ENCODE results near the gene LGR6.
"Not testable (repeated sequence)": the region's sequence is repeated elsewhere in the genome, so short reads cannot be mapped to it uniquely, and the experiment has no call there.

LGR6 gene, protein sequence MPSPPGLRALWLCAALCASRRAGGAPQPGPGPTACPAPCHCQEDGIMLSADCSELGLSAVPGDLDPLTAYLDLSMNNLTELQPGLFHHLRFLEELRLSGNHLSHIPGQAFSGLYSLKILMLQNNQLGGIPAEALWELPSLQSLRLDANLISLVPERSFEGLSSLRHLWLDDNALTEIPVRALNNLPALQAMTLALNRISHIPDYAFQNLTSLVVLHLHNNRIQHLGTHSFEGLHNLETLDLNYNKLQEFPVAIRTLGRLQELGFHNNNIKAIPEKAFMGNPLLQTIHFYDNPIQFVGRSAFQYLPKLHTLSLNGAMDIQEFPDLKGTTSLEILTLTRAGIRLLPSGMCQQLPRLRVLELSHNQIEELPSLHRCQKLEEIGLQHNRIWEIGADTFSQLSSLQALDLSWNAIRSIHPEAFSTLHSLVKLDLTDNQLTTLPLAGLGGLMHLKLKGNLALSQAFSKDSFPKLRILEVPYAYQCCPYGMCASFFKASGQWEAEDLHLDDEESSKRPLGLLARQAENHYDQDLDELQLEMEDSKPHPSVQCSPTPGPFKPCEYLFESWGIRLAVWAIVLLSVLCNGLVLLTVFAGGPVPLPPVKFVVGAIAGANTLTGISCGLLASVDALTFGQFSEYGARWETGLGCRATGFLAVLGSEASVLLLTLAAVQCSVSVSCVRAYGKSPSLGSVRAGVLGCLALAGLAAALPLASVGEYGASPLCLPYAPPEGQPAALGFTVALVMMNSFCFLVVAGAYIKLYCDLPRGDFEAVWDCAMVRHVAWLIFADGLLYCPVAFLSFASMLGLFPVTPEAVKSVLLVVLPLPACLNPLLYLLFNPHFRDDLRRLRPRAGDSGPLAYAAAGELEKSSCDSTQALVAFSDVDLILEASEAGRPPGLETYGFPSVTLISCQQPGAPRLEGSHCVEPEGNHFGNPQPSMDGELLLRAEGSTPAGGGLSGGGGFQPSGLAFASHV

DNA sequence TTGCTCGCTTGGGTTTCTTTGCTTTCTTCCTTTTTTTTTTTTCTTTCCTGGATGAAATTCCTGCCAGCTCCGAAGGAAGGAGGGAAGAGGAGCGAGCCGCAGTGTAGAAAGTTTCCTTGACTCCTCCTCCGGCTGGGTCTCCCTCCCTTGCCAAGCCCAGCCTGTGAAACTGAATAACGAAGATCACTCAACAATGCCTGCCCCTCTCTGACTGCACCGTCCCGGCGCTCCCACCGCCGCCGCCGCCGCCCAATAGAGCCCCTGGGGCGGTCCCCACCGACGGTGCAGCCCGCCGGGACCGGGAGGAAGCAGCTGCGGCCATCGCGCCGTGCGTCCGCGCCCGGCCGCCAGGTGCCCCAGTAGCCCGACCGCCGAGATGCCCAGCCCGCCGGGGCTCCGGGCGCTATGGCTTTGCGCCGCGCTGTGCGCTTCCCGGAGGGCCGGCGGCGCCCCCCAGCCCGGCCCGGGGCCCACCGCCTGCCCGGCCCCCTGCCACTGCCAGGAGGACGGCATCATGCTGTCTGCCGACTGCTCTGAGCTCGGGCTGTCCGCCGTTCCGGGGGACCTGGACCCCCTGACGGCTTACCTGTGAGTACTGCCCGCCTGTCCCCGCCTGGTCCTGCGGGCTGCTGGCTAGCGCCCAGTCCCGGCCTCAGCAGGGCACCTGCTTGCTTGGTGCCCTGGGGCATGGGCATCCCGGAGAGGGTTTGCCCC lies at the start of gene LGR6:
Gene LGR6 (plus strand): TSS at position 186 of the 714 bp plus-strand sequence. CDS start 191 bp downstream, at position 377.
- no peak for DNase-seq

DNA sequence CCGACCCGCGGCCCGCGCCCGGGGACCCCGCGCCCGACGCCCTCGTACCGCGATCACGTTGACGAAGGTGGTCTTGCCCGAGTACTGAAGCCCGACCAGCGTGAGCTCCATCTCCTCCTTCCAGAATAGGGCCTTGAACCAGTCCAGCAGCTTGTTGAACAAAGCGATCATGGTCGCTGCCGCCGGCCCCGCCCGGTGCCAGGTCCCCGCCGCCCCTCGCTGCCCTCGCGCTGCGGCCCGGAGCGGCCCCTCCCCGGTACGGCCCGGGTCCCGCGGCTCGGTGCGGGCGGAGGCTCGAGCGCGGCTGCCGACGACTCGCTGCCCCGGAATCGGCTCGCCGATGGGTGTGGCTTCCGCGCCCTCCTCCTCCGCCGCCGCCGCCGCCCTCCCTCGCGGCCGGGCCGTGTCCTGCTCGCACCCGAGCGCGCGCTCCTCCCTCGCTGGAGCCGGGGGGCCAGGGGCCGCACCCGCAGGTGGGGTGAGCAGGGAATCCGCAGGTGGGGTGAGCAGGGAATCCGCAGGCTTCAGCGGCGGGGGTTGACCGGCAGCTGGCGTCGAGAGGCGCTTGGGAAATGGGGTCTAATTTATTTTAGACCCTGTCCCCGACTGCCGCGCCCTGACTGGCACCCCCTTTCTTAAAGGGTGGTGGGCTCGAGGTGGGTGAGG lies 49.1 kb upstream of the LGR6 start, which contains the start of gene ARL8A:
Gene ARL8A (minus strand): TSS at position 336 of the 666 bp plus-strand sequence. CDS start 165 bp downstream, at position 171.
- DNase-seq = peak; percentile 35

DNA sequence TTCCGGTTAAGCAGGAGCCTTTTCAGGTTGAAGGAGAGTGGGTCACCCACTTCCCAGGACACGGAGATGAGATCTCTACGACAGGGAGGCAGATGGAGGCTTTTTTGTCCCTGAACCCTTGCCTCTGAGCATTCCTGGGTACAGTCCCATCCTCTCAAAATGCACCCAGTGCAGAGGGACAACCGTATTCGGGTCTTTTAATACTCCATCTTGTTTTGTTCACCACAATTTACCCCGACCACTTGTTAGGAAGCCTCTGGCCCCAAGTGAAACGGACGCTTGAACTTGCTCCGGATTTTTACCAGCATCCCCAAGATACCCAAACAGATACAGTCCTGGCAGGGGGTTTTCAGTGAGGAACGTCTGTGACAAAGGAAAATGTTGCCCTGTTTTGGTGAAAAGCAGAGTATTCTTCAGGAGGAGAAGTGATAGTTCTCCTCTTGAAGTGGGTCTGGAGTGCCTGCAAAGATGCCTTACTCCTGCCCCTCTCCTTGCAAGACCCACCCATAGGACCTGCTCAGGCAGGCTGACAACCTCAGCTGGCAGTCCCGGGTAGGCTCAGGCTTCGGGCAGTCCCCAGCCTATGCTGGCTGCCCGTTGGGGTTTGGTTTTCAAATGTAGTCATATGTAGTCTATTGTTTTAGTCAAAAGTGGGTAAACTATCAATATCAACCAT lies 48.4 kb upstream of the LGR6 start:
- no peak for DNase-seq

DNA sequence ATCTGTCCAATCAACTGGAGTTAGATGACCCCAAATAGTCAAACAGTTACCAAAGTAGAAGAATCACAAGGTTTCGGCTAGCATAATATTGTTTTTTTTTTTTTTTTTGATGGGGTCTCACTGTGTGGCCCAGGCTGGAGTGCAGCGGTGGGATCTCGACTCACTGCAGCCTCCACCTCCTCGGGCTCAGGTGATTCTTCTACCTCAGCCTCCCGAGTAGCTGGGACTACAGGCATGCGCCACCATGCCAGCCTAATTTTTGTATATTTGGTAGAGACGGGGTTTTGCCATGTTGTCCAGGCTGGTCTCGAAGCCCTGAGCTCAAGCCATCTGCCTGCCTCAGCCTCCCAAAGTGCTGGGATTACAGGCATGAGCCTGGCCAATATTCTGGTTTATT lies 47.9 kb upstream of the LGR6 start:
- not testable (repeated sequence) for DNase-seq

DNA sequence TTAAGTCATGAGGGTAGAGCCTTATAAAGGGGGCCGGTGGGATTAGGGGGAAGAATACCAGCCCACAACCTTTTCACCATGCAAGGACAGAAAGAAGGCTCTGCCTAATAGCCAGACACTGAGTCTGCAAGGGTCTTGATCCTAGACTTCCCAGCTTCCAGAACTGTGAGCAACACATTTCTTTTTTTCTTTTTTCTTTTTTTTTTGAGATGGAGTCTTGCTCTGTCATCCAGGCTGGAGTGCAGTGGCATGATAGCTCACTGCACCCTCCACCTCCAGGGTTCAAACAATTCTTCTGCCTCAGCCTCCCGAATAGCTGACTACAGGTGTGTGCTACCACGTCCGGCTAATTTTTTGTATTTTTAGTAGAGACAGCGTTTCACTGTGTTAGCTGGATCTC lies 47.3 kb upstream of the LGR6 start:
- DNase-seq = no peak

DNA sequence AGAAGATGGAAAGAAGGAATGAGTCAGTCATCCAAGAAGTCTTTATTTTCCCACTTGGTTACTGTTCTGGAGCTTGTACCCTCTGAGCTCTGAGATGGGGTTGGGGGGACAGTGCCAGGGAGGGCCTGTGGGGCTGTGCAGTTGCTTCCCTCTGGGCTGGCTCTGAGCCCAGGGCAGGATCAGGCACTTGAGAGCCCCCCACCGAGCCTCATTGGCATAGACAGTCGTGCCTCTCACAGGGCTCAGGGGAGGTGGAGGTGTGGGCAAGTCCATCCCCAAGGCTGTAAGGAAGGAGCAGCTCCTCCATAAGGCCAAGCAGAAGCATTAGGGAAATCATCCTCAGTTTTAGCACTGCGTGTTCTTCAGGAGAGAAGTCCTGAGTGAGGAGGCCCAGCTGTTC lies 46.6 kb upstream of the LGR6 start:
- DNase-seq = no peak

DNA sequence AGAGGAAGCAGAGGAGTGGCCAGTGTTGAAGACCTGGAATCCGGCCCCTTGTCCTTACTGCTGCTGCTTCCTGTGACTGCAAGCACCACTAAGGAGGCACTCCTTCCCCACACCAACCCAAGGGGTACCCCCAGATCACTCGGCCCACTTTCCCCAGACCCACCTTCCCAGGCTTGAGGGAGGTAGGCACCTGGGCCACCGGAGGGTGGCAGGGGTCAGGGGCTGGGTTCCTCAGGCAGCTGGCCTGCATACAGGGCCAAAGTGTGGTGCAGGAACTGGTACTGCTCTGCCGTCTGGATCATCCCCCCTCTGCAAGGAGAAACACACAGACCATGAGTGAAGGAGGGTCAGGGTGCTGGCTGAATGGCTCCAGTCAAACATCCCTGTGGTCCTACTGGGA lies 45.2 kb upstream of the LGR6 start:
- no peak for DNase-seq

DNA sequence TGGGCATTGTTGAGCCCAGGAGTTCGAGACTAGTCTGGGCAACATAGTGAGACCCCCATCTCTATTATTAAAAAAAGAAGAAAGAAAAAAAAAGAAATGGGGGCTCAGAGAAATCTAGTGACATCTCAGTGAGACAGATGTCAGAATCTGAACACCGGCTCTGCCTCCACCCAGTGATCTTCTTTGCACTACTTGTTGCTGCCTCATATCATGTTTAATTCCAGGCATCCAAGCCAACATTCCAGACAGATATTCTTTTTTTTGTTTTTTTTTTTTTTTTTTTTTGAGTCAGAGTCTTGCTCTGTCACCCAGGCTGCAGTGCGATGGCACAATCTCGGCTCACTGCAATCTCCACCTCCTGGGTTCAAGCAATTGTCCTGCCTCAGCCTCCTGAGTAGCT lies 44.0 kb upstream of the LGR6 start:
- DNase-seq = no peak

DNA sequence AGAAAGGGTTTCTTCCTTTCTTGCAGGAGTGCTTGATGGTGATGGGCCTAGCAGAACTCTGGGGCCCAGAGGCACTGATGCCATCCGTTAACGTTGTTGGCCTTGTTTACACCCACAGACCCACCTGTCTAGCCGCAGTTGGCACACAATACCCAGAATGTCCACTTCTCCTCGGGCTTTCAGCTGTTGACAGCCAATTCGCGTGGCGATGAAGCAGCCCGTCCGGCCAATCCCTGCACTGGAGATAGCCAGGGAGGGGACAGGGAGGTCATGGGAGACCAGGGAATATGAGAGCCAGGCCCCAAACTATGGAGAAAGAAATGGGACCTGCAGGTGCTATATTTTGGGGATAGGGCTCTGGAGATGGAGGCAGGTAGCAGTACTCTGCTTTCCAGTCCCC lies 43.4 kb upstream of the LGR6 start:
- DNase-seq = no peak

DNA sequence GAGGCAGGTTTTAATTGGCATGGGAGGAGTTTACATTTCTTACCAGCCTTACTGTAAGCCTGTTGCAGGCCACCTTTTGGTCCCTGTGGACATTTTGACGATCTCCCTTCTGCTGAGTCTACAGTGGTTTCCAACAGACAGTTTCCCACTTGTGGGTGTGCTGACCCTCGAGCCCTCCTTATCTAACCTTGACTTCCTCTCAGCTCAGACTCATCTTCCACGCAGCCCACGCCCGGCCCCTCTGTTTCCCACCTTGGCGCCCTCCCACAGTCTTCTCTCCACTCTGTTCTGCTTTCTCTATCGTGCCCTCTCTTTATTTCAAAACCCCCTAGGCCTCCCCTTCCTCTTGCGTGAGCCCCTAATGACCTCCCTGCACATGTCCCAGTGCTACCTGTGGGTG lies 43.0 kb upstream of the LGR6 start:
- DNase-seq = no peak

DNA sequence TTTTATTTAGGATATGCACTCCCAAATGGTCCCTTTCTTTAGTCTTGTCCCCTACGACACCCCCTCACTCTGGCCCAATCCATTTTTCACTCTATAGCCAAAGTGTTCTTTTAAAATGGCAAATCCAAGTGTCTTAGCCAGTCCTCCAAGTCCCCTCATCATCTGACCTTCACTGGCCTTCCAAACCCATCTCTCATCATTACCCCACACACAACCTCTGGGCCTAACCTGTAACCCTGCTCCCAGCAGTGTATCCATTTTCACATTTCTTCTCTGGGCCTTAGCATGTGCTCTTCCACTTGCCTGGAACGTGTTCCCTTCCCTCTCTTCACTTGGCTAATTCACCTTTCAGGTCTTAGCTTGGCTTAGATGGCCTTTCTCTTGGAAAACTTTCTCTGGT lies 42.6 kb upstream of the LGR6 start:
- DNase-seq = no peak

DNA sequence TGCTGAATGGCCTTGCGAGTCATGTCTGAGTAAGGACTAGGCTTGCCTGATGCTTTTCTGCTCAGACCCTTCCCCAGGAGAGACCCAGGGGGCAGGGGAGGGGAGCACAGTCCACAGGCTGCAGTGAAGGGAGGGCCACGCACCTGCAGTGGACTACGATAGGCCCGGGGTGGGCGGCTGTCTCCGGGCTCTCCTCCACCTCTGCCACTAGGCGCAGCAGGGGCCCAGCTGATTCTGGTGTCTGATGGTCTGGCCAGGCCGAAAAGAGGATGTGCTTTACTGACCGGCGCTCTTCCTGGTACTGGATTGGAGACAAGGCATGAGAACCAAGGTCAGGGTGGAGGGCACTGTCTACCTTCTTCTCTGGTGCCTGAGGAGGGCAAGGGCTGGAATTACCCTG lies 41.2 kb upstream of the LGR6 start:
- no peak for DNase-seq

DNA sequence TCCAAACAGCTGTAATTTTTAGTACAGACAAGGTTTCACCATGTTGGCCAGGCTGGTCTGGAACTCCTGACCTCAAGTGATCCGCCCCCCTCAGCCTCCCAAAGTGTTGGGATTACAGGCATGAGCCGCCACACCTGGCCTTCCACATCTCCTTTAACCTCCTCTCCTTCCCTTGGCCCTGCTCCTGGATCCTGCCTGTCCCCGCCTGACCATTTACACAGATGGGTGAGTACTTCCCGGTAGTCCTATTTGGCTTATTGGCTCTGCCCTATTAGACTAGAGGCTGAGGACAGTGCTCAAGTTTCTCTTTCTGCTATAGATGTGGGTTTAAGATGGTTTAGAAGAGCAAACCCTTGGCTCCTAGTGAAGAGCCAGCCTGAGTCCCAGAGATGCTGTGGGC lies 40.3 kb upstream of the LGR6 start:
- DNase-seq = no peak

DNA sequence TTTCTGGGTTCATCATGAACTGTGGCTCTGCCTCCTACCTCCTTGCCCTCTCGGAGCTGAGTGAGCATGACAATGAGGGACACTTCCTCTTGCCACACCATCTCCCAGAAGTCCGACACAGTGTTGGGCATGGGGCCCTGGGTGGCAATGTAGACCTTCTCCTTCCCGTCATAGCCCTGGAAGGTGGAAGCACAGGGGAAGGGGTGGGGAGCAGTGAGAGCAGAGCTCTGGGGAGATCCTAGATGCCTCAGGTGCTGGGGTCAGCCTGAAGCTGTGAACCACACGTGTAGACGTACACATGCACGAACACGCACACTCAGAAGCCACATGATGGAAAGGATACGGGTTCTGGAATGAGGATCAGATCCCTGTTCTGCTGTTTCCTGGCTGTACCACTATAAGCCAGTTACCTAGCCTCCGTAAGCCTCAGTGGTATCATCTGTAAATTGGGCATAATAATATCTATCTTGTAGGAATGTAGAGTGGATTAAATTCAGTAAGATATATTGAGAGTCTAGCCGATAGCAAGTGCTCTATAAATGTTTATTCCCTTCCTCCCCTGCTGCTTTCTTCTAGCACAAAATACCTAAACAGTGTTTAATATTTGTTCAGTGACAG lies 39.3 kb upstream of the LGR6 start:
- DNase-seq = no peak

DNA sequence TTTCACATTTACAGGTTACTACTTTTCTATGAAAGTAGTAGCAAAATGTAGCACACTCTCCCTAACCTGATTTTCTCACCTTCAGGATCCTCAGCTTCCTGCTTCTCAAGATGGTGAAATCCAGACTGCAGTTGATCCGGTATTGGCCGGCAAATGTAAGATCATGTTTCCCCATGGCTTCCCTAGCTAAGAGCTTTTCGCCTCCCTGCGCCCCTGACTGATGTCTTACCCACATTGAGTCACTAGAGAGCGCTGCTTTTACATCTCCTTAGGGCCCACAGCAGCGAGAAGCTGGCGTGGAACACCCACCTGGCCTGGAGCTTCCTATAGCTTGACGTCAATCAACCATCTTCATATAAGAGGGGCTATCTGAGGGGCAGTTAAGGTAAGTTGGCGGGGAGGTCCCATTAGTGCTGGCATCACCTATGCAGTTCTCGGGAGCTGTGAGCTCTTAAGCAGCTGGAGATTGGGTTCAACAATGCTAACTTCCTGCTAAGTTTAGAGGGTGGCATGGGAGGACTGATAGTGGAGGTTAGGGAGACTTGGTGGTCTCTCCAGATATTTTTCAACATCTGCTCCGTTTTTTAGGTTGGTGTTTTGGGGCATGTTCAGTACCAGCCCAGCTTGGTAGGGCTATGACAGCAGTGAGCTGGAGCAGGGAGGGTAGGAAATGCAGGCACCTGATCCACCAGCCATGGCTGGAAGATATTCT lies 38.7 kb upstream of the LGR6 start:
- DNase-seq = peak; percentile 63

DNA sequence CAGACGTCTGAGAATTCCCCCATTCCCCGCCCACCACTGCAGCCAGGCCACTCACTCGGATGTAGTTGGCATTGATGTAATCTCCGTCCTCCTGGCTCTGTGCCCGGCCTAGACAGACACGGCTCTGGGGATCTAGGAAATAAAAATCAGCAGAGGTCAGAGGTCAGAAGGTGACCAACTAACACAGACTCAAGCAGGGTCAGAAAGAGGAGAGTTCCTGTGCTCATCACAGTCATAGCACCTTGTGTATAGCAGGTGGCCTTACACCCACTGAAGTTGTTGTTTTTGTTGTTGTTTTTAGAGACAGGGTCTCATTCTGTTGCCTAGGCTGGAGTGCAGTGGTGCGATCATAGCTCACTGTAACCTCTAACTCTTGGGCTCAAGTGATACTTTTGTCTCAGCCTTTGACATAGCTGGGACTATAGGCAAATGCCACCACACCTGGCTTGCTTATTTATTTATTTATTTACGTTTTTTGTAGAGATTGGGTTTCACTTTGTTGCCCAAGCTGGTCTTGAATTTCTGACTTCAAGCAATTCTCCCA lies 38.0 kb upstream of the LGR6 start:
- no peak for DNase-seq

DNA sequence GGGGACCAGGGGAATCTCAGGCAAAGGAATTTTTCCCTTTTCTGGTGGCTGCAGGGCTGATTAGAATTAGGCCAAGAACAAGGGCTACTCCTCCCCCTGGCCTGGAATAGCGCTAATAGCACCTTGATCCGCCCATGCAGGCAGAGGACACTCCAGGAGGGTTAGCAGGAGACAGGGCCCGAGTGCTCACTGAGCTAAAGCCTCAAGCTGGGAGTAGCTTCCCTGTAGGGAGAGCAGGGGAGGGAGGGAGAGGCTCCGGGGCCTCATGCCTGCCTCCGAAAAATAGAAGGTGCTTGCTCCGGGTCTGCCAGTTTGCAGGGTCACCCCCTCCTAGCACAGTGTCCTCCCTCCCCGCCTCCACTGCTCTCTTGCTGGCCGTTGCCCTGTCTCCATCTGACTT lies 37.0 kb upstream of the LGR6 start:
- no peak for DNase-seq

DNA sequence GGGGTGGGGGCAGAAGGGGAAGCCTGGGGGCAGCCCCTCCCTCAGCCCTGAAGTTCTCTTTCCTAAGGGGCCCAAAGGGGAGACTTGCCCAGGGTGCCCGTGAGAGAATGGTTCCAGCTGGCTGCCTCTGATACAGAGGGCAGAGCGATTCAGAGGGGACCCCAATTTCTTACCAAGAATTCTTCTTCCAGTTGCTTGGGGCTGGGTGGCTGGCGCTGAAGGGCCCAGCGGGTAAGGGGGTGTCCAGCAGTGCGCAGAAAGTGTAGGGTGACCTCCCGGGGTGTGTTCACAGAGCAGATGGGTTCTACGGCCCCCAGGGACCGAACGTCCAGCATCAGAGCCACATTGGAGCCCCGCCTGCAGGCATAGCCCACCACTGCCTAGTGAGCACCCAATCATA lies 35.7 kb upstream of the LGR6 start:
- DNase-seq = no peak

DNA sequence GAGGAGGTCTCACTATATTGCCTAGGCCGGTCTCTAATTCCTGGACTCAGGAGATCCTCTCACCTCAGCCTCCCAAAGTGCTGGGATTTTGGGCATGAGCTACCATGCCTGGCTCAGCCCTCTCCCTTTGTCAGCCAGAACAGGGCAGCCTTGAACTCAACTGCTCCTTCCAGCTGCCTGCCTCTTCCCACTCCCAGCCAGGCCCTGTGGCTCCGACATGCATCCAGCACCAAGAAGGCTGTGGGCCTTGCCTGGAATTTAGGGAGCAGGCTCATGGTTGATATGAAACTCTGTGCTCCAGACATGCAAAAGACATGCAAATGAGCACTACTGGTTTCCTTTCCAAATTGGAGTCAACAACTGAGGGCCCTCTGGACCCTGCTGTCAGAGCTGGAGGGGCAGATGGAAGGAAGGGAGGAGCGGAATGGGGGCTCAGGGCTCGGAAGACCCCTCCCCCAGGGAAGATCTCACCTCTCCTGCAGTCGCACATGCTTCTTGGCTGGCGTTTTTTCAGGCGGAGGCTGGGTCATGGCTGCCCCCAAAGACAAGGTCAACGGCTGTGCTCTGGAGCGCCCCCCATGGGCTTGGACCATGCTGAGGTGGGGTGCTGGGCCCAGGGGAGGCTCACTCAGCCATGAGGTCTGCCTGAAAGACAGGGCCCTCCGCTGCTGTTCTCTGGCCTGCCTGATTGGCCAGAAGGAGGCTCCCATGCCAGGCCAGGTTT lies 34.6 kb upstream of the LGR6 start:
- DNase-seq = no peak

Data from NCI-H1092 (cell line).